Glutamatergic neuron (in vitro differentiated cells): ENCODE results near the gene MYL6. TPM values are rescaled to one million over a fixed set of nuclear protein-coding genes. Genes with fewer than 3 reads are reported as not detected.
A peak's percentile ranks its signal among the peaks of the same experiment; 100 is the strongest.
"Not testable (repeated sequence)": the region's sequence is repeated elsewhere in the genome, so short reads cannot be mapped to it uniquely, and the experiment has no call there.

ENCODE experiments used
- DNase-seq: peaks from one replicate; pipeline ENCODE4 v3.0.0; 2022
- H3K27ac Mint-ChIP-seq: one replicate; pipeline ENCODE4 v1.8.0; 2020; ENCODE audit warnings: mild to moderate bottlenecking, mixed read lengths, inconsistent platforms; ENCODE audit not compliant: unreplicated experiment
- H3K27me3 Mint-ChIP-seq: one replicate; pipeline ENCODE4 v1.8.0; 2020; ENCODE audit warnings: mild to moderate bottlenecking, moderate library complexity, mixed read lengths, inconsistent platforms; ENCODE audit not compliant: unreplicated experiment
- H3K36me3 Mint-ChIP-seq: one replicate; pipeline ENCODE4 v1.8.0; 2020; ENCODE audit warnings: mild to moderate bottlenecking, mixed read lengths, inconsistent platforms; ENCODE audit not compliant: unreplicated experiment
- H3K4me1 Mint-ChIP-seq: one replicate; pipeline ENCODE4 v1.8.0; 2020; ENCODE audit warnings: mild to moderate bottlenecking, low read depth, mixed read lengths, inconsistent platforms; ENCODE audit not compliant: unreplicated experiment
- H3K4me3 Mint-ChIP-seq: one replicate; pipeline ENCODE4 v1.8.0; 2020; ENCODE audit warnings: mild to moderate bottlenecking, mixed read lengths, inconsistent platforms; ENCODE audit not compliant: unreplicated experiment
- H3K9me3 Mint-ChIP-seq: one replicate; pipeline ENCODE4 v1.8.0; 2020; ENCODE audit warnings: mild to moderate bottlenecking, moderate library complexity, mixed read lengths, inconsistent platforms; ENCODE audit not compliant: unreplicated experiment
- total RNA-seq: library from RNA; stranded (reverse); fragmentation: NEBNext Ultra II Directional; extraction: Animal tissue kit (Norgen Biotek cat#: 25700); gene quantifications from one replicate; pipeline ENCODE4 v1.2.1, GENCODE V29; 2021; ENCODE audit not compliant: unreplicated experiment
- TF ChIP-seq, protein P1 (sequence below): fragments of 200-600 bp; sonication (generic); IDR thresholded peaks from one replicate; pipeline ENCODE4 v1.5.0; 2021; ENCODE audit not compliant: partially characterized antibody, unreplicated experiment

MYL6 gene
- total RNA-seq, 1 donor from 2014 or later = 2,223 TPM

DNA sequence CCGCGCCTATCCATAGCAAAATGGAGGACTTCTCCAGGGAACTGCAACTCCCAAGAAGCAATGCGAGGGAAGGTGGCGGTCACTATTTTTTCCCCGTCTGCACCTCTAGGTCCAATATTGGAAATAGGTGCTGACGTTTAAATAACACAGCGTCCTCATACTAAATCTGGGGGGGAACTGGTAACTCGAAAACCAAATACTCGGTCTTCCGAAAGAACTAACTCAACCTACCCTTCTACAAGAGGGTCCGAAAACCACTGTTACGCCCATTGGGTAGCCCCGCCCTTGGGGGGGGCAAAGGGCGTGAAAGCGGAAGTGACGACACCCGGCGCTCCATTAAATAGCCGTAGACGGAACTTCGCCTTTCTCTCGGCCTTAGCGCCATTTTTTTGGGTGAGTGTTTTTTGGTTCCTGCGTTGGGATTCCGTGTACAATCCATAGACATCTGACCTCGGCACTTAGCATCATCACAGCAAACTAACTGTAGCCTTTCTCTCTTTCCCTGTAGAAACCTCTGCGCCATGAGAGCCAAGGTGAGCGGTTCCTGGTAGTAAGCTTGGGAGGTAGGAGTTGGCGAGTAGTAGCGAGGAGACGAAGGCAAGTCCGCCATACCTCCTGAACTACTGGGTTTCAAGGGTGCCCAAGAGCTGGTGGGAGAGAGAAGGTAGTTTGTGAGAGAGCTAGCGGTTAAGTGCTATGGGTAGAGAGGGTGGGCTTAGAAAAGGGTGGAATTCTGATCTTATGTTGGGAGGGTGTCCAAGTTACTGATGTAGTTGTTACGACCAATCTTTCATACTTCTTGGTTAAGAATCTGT is 41.7 kb upstream of the MYL6 start, which contains the start of gene RPL41:
Gene RPL41, plus strand, starts transcription at position 367 of the 815 bp plus-strand sequence.
- Mint-ChIP-seq H3K27ac (peak within 1 kb of the TSS; percentile 99), H3K4me3 (peak within 1 kb of the TSS; percentile 98), H3K36me3 (no peaks in the 10 kb centered on the region), H3K4me1 (peaks cover 18% of the 10 kb centered on the region), H3K9me3 (peaks cover 17% of the 10 kb centered on the region), H3K27me3 (peaks cover 15% of the 10 kb centered on the region)
- TF ChIP-seq, protein P1, sequence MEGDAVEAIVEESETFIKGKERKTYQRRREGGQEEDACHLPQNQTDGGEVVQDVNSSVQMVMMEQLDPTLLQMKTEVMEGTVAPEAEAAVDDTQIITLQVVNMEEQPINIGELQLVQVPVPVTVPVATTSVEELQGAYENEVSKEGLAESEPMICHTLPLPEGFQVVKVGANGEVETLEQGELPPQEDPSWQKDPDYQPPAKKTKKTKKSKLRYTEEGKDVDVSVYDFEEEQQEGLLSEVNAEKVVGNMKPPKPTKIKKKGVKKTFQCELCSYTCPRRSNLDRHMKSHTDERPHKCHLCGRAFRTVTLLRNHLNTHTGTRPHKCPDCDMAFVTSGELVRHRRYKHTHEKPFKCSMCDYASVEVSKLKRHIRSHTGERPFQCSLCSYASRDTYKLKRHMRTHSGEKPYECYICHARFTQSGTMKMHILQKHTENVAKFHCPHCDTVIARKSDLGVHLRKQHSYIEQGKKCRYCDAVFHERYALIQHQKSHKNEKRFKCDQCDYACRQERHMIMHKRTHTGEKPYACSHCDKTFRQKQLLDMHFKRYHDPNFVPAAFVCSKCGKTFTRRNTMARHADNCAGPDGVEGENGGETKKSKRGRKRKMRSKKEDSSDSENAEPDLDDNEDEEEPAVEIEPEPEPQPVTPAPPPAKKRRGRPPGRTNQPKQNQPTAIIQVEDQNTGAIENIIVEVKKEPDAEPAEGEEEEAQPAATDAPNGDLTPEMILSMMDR = no peak
- DNase-seq = peak; percentile 92

DNA sequence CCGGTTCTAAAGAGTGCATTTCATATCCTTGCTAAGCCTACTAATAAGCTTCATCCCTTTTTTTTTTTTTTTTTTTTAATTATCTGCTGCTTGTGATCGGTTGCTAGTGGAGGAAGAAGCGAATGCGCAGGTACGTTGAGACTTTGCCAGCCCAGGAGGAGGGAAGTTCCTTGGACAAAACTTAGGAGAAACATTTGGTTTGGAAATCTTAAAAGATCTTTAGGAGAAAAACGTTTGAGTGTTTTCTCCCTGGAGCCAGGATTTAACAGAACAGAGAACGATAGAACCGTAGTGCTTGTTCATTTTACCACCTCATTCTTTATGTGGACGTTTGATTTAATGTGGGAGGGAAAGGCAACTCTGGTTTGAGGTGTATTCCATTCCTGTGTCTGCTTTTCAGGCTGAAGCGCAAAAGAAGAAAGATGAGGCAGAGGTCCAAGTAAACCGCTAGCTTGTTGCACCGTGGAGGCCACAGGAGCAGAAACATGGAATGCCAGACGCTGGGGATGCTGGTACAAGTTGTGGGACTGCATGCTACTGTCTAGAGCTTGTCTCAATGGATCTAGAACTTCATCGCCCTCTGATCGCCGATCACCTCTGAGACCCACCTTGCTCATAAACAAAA is 41.0 kb upstream of the MYL6 start:
- DNase-seq, H3K36me3 Mint-ChIP-seq: not testable (repeated sequence)
- Mint-ChIP-seq H3K27ac (peak overlapping the region; percentile 99), H3K9me3 (peaks cover 17% of the 10 kb centered on the region), H3K27me3 (peaks cover 15% of the 10 kb centered on the region), H3K4me3 (peak overlapping the region; percentile 98), H3K4me1 (peaks cover 18% of the 10 kb centered on the region)

DNA sequence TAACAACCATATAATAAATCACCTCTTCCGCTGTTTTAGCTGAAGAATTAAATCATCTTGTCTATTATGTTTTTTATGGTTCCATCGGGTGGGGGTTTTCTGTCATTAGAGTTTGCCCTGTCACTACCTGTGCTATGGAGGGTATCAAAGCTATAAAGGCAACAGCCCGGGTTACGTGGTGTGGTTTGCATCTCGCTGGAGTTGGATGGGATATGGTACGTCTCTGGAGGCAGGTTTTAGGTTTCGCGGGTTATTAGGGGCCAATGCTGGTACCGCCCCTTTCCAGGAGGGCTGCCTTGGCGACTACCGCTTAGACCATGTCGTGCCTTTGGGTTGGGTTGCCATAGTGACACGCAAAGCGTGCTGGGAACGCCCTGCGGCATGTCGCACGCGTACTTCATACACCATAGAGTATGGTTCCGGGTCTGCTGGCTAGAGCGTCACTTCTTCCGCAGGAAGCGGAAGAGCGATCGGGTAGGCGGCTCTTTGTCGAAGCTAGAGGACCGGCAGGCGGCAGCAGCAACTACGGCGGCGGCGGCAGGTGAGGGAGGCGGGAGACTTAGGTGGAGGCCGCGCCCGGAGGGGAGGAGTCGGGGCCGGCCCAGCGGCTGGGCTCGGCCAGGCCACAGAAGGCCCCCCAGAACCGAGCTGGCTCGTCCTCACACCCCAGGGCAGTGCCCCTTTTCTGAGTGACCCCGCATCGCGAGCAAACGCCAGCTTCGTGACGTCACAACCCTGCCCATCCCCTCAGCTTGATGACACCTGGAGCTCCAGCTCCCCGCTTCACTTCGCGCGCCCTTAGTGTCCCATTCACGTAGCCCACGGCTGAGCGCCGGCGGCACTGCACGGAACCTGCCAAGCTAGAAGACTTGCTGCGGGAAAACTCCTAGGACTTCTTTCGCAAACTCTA is 40.1 kb upstream of the MYL6 start, which contains the start of gene ZC3H10:
Gene ZC3H10, plus strand, starts transcription at position 489 of the 910 bp plus-strand sequence. CDS start 2,297 bp downstream, outside the sequence.
- Mint-ChIP-seq H3K9me3 (peaks cover 17% of the 10 kb centered on the region), H3K27ac (peak within 1 kb of the TSS; percentile 99), H3K4me3 (peak within 1 kb of the TSS; percentile 98), H3K4me1 (peaks cover 18% of the 10 kb centered on the region), H3K27me3 (peaks cover 15% of the 10 kb centered on the region), H3K36me3 (no peaks in the 10 kb centered on the region)
- TF ChIP-seq, protein P1 = no peak
- DNase-seq = peak; percentile 94

DNA sequence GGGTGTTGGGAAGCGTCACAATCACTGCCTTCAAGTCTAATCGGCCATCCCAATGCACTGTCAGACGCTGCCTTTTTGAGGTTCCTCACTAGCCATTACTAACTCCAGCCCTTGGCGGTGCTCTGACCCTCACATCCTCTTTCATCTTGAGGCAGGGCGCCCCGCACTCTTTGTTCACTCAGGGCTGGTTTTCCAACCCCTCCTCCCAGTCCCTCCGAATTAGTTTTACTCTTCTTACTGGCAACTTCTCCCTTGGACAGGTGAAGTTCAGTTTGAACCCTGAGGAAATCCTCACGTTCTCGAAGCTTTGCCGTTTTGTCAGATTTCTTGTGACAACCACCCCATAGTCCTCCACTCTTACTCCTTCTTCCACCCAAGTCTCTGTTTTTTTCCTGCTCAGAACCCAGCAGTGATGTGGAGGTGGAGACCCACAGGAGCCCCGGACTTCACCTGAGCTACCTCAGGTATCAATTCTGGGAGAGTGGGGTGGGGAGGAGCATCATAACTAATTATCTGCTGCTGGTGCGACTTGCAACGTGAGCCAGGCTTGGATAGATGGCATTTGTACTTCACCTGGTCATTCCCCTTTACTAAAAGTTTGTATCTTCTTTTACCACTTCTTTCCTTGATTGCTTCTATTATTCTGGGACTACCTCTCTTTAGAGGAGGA is 39.3 kb upstream of the MYL6 start:
- no peak for DNase-seq
- TF ChIP-seq, protein P1 = no peak
- peaks cover 17% of the 10 kb centered on the region for H3K9me3 Mint-ChIP-seq
- peak overlapping the region; percentile 98 for H3K4me3 Mint-ChIP-seq
- no peaks in the 10 kb centered on the region for H3K36me3 Mint-ChIP-seq
- H3K27ac Mint-ChIP-seq = peak overlapping the region; percentile 88
- peaks cover 15% of the 10 kb centered on the region for H3K27me3 Mint-ChIP-seq
- H3K4me1 Mint-ChIP-seq = peaks cover 18% of the 10 kb centered on the region

DNA sequence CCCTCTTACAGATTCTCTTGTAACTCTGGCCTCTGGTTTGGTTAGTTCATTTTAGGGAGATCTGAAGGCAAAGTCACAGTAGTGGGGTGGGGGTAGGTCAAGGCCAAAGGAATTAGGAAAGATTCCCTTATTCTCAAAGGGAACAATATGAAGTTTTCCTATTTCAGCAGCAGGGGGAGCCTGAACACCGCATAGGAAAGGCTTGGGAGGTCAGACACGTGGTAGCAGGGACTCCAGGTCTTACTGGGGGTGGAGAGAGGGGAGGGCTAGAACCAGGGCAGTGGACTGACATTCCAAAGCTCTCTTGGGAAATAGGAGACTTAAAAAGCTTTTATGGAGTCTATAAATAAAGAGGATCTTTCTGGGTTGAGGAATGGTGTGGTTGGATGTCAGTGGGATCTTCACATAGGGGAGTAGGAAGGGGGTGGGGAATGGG is 38.8 kb upstream of the MYL6 start:
- H3K36me3 Mint-ChIP-seq = no peaks in the 10 kb centered on the region
- TF ChIP-seq, protein P1 = peak; percentile 75
- peak overlapping the region; percentile 62 for H3K27ac Mint-ChIP-seq
- peaks cover 18% of the 10 kb centered on the region for H3K4me1 Mint-ChIP-seq
- H3K9me3 Mint-ChIP-seq = peaks cover 17% of the 10 kb centered on the region
- peak; percentile 51 for DNase-seq
- H3K4me3 Mint-ChIP-seq = peak overlapping the region; percentile 98
- peaks cover 15% of the 10 kb centered on the region for H3K27me3 Mint-ChIP-seq
